SK-N-SH (cell line): ENCODE measurements around the gene PPP1R1B.

Experiments
- CTCF ChIP-seq: fragments of 200-600 bp; sonication (generic); IDR thresholded peaks from 2 replicates; pipeline ENCODE4 v1.6.1; 2017; ENCODE audit warnings: antibody characterized with exemption, mild to moderate bottlenecking, moderate library complexity
- EP300 ChIP-seq, 2 experiments: IDR thresholded peaks; 2 replicates each; pipeline versions ENCODE4 v1.4.0 to v1.6.1; 2012; ENCODE audit warnings: borderline replicate concordance in 1 of 2, low read depth in 1 of 2, low read length in 1 of 2
- EZH2phosphoT487 ChIP-seq: fragments of 200-600 bp; sonication (generic); IDR thresholded peaks from 2 replicates; pipeline ENCODE4 v1.6.1; 2017; ENCODE audit warnings: low read depth, mixed run types, mild to moderate bottlenecking, antibody characterized with exemption, moderate library complexity, borderline replicate concordance
- JUND ChIP-seq: IDR thresholded peaks from 2 replicates; pipeline ENCODE4 v1.4.0; 2012
- RFX5 ChIP-seq: IDR thresholded peaks from 2 replicates; pipeline ENCODE4 v1.6.1; 2012; ENCODE audit warnings: mild to moderate bottlenecking, improper control_type of control experiment, low read length
- TAF1 ChIP-seq: IDR thresholded peaks from 2 replicates; pipeline ENCODE4 v1.6.1; 2012; ENCODE audit warnings: low read depth, mild to moderate bottlenecking, low read length, moderate library complexity, borderline replicate concordance
- USF1 ChIP-seq: IDR thresholded peaks from 2 replicates; pipeline ENCODE4 v1.4.0; 2012; ENCODE audit warnings: low read depth, borderline replicate concordance
- TF ChIP-seq, protein P1 (sequence below): IDR thresholded peaks from 2 replicates; pipeline ENCODE4 v1.6.1; 2012; ENCODE audit warnings: mild to moderate bottlenecking, low read depth, low read length, moderate library complexity
- TF ChIP-seq, protein P2 (sequence below): IDR thresholded peaks from 2 replicates; pipeline ENCODE4 v1.4.0; 2012; ENCODE audit warnings: low read depth

- TF ChIP-seq CTCF (no peak), TAF1 (no peak), EP300 (IDR thresholded peaks at IDR 0.05; ENCODE audit: borderline replicate concordance in 1 of 2, low read depth in 1 of 2, low read length in 1 of 2) (no peak), RFX5 (no peak), EZH2phosphoT487 (no peak), JUND (no peak), USF1 (peak; percentile 40; the same call in 1 of the 2 replicates)
- TF ChIP-seq, protein P1, sequence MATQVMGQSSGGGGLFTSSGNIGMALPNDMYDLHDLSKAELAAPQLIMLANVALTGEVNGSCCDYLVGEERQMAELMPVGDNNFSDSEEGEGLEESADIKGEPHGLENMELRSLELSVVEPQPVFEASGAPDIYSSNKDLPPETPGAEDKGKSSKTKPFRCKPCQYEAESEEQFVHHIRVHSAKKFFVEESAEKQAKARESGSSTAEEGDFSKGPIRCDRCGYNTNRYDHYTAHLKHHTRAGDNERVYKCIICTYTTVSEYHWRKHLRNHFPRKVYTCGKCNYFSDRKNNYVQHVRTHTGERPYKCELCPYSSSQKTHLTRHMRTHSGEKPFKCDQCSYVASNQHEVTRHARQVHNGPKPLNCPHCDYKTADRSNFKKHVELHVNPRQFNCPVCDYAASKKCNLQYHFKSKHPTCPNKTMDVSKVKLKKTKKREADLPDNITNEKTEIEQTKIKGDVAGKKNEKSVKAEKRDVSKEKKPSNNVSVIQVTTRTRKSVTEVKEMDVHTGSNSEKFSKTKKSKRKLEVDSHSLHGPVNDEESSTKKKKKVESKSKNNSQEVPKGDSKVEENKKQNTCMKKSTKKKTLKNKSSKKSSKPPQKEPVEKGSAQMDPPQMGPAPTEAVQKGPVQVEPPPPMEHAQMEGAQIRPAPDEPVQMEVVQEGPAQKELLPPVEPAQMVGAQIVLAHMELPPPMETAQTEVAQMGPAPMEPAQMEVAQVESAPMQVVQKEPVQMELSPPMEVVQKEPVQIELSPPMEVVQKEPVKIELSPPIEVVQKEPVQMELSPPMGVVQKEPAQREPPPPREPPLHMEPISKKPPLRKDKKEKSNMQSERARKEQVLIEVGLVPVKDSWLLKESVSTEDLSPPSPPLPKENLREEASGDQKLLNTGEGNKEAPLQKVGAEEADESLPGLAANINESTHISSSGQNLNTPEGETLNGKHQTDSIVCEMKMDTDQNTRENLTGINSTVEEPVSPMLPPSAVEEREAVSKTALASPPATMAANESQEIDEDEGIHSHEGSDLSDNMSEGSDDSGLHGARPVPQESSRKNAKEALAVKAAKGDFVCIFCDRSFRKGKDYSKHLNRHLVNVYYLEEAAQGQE = 0 out of 2 replicates have a peak, but pooled peaks have one; percentile 9
- TF ChIP-seq, protein P2, sequence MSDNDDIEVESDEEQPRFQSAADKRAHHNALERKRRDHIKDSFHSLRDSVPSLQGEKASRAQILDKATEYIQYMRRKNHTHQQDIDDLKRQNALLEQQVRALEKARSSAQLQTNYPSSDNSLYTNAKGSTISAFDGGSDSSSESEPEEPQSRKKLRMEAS = peak; percentile 65
These were observed 9.1 kb upstream of the PPP1R1B start for GRCh38 chr17:39617446-39618245.
